GM12864 (cell line): Measurements from ENCODE around the gene PLCH1.

Experiments
- DNase-seq: peaks from one replicate; pipeline ENCODE4 v3.0.0-alpha.2; 2011; ENCODE audit warnings: low read depth
- H3K4me3 ChIP-seq: 2 replicates; pipeline ENCODE4 v1.5.1; 2011; ENCODE audit warnings: mild to moderate bottlenecking, low read depth, low read length, control low read depth
- TF ChIP-seq, protein P1 (sequence below): IDR thresholded peaks from 2 replicates; pipeline ENCODE4 v1.5.1; 2011; ENCODE audit warnings: low read depth, mild to moderate bottlenecking, moderate library complexity, low read length, control low read depth, inconsistent platforms; ENCODE audit errors: missing control alignments

PLCH1 gene

DNA sequence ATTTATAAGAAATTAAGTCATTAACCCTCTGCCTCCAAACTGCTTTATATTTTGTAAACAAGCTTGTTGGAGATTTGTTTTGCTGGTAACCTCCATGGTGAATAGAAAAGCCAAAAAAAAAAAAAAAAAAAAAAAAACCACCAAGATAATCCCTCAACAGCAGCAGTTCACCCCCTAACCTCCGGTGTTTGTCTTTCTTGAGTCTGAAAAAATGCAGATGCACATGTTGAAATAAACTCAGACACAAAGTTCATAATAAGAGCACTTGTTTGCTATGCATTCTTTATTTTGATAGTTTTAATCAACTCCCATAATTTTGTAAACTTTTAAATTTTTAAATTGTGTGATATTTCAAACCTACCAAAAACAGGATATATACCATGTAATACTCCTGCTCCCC lies 1.8 kb upstream of the PLCH1 start:
- no peak for DNase-seq
- TF ChIP-seq, protein P1, sequence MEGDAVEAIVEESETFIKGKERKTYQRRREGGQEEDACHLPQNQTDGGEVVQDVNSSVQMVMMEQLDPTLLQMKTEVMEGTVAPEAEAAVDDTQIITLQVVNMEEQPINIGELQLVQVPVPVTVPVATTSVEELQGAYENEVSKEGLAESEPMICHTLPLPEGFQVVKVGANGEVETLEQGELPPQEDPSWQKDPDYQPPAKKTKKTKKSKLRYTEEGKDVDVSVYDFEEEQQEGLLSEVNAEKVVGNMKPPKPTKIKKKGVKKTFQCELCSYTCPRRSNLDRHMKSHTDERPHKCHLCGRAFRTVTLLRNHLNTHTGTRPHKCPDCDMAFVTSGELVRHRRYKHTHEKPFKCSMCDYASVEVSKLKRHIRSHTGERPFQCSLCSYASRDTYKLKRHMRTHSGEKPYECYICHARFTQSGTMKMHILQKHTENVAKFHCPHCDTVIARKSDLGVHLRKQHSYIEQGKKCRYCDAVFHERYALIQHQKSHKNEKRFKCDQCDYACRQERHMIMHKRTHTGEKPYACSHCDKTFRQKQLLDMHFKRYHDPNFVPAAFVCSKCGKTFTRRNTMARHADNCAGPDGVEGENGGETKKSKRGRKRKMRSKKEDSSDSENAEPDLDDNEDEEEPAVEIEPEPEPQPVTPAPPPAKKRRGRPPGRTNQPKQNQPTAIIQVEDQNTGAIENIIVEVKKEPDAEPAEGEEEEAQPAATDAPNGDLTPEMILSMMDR, result no peak
- no peak overlapping the region for H3K4me3 ChIP-seq

DNA sequence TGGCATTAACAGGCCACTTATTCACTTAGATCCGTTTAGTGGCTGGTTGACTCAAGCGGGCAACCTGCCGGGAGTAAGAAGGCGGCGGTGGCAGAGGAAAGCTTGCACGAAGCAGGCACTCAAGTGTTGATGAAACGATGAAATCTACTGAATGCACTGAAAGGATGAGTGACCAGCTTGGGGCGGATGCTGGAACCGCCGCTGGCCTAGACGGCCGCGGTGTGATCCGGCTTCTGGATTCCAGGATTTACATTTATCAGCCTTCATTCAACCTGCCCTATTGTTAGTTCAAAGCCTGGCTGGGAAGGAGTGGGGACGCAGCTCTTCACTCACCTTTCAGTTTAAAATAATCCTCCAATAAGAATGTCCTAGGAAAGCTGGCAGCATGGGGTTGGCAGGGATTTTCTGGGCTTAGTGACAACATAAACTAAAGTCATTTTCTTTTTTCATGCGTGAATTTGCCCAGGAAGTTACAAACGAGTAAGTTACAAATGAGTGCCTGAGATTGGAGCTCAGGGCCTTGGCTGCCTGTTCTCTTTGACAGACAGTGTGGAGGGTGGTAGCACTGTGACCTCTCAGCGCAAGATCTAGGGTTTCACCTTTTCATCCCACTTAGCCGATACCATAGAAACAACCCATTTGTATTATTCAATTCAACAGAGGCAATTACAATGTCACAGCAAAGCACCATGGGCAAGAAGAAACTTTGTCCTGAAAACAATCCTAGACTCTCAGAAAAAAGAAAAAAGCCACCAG lies 1.1 kb upstream of the PLCH1 start:
- TF ChIP-seq, protein P1, result no peak
- no peak overlapping the region for H3K4me3 ChIP-seq
- no peak for DNase-seq

DNA sequence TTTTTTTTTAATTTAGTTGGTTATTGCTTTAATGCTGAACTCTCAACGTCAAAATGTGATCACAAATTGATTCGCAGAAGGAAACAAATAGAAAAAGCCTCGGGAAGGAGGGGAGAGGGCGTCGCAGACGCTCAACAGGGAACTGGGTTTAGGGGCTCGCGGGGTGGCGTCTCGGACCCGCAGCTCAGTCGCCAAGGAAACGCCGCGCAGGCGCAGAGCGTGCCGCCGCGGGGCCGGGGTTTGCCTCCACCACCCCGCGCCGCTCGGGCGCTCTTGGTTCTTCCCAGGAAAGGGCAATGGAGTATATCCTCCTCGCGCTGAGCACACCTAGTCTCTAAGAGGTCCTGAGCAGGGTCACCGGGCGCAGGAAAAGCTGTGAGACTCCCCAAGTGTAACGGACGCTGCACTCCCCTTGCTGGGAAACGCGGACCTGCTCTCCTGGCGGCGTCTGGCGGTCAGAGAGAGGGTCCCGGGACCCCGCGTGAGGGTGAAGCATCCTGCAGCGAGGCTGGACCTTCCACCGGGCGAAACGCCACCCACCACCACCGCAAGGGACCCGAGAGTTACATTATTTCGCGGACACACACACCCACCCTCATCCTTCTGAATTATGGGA lies 753 bp downstream of the PLCH1 start:
- peak overlapping the region; percentile 58 for H3K4me3 ChIP-seq
- no peak for DNase-seq
- TF ChIP-seq, protein P1, result no peak

DNA sequence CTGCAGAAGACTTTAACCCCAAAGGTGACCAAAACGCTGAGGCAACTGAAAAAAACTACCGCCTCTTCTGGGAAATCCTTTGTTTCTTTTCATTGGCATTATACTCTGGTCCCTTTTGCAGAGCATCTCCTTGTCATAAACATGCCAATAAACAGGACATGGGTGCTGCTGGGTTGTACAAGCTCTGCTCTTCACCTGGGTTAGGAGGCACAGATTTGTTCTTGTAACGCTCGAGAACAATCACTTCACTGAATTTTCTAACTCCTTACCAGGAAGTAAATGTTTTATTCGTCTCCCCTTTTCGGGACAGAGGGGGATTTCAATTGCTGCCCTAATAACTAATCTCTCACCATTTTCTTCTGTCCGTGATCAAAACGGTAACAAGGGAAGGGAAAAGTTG lies 1.3 kb downstream of the PLCH1 start:
- no peak for DNase-seq
- H3K4me3 ChIP-seq, result peak overlapping the region; percentile 58; the same call in 1 of the 2 replicates
- TF ChIP-seq, protein P1, result no peak

DNA sequence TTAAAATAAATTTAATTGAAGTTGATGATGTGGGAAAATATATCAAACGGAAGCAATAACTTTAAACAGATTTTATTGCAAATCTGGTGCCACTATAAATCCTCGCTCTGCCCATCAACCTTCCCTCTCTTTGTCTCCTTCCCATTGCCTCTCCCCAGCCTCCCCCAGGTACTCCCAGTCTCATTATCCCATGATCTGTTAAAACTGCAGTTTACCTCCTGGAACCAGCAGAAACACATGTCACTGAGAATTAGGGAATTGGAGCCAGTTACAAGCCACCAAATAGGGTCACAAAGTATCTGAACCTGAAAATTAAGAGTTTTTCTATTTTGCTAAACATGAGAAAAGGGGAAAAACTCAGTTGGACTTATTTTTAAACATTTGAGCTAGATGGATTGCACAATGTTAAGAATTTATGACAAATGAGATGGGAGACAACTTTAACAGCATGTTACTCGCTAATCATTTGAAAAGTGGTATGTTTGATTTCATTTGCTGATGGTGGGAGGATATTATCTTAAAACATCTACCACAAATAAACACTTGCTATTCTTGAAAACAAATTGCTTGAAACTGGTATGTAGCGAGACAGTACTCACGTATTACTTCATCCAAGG lies 2.4 kb downstream of the PLCH1 start:
- H3K4me3 ChIP-seq, result no peak overlapping the region
- DNase-seq, result no peak
- TF ChIP-seq, protein P1, result no peak

DNA sequence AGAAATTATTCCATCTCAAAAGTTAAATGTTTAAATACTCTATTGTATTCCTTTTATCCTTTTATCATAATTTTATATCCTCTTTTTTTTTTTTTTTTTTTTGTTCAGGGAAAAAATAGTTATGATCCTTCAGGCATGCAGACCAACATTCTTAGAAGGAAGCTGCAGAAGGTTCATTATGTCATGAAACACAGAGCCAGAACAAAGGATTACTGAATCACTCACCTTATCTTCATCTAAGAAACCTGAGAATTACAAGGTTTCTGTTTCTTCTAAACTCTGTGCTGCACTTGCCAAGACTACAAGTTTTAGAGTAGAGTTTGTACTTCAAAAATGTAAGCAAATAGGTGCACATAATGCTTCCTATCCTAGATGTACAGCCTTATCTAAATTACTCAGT lies 3.3 kb downstream of the PLCH1 start:
- no peak overlapping the region for H3K4me3 ChIP-seq
- TF ChIP-seq, protein P1, result no peak
- DNase-seq, result no peak

DNA sequence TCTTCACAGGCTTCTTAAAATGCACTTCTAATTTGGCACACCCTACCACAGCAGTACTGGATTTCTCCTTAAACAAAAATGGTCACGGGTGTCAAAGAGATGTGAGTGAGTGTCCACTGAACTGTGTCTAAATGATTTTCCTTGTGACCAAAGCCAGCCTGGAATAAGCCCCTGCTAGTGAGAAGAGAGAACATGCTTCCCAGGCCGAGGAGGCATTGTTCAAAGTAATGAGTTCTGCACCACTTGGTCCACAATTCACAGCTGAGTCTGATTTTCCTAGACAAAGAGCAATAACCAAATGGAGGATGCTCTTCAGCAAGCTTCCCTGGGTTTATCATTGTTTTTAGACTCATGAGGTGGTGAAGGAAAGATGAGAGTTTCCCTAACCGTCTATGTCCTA lies 3.8 kb downstream of the PLCH1 start:
- DNase-seq, result no peak
- H3K4me3 ChIP-seq, result no peak overlapping the region
- TF ChIP-seq, protein P1, result no peak
